ENCODE data around the gene SMIM11.
"Not testable (repeated sequence)": the region's sequence is repeated elsewhere in the genome, so short reads cannot be mapped to it uniquely, and the experiment has no call there.

SMIM11 gene

DNA sequence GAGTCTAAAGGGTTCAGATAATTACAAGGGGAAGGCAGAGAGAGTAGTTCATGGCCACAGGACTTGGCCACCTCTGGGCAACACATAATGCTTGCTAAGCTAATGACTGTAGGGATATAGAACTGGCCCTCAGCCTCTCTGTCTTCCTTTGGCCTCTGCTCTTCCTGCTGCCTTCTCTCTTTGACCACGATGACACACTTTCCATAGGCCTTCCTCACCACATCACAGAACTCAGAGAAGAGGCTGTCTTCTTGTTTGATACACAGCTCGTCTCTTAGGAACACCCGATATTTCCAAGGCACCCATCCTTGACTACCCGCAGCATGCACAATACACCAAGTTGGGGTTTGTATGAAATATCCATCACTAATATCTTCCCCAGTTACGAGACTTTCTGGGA is 25.2 kb downstream of the SMIM11 start:
- not testable (repeated sequence) for H3K9me3 ChIP-seq (ENCODE audit: severe bottlenecking); H3K27me3 ChIP-seq (ENCODE audit: insufficient read depth, low read depth, severe bottlenecking); H3K36me3 ChIP-seq; H3K27ac ChIP-seq; H3K4me3 ChIP-seq (ENCODE audit: low read depth, low read length); DNase-seq

DNA sequence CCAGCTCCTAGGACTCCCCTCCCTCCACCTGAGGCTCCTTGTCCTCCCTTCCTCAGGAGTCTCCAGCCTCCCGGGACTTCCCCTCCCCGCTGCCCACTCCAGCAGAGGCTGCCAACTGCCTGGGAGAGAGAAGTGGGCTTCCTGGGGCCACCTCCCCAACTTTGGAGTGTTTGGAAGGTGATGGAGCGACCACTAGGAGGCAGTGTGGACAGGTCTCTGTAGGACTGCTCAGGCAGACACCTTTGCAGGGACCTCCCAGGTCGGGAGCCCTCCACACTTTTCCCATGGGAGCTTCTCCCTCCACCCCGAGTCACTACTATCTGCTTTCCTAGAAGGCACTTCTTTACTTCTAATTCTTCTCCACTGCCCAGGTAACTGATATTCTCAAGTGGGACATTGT is 29.4 kb downstream of the SMIM11 start:
- H3K27ac ChIP-seq; DNase-seq; H3K9me3 ChIP-seq (ENCODE audit: severe bottlenecking); H3K27me3 ChIP-seq (ENCODE audit: insufficient read depth, low read depth, severe bottlenecking); H3K36me3 ChIP-seq; H3K4me3 ChIP-seq (ENCODE audit: low read depth, low read length): not testable (repeated sequence)

DNA sequence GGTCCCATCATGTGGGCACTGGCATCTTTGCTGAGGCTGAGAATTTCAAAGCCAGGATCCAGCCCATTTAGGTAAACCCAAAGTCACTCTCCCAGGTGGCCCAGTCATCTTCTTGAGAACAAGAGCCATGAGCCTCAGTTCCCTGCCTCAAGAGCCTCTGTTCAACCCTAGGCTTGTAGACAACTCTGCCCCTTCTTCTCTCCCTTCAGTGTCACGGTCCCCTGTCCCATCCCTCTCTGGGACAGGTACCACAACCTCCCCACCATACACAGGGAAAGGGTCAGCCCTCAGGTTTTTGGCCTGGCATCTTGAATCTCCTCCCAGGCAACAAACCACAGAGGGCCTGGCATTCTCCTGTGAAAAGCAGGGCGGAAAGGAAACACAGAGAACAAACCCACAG is 30.4 kb downstream of the SMIM11 start:
- H3K27me3 ChIP-seq (ENCODE audit: insufficient read depth, low read depth, severe bottlenecking); H3K4me3 ChIP-seq (ENCODE audit: low read depth, low read length); DNase-seq; H3K9me3 ChIP-seq (ENCODE audit: severe bottlenecking); H3K36me3 ChIP-seq; H3K27ac ChIP-seq: not testable (repeated sequence)

DNA sequence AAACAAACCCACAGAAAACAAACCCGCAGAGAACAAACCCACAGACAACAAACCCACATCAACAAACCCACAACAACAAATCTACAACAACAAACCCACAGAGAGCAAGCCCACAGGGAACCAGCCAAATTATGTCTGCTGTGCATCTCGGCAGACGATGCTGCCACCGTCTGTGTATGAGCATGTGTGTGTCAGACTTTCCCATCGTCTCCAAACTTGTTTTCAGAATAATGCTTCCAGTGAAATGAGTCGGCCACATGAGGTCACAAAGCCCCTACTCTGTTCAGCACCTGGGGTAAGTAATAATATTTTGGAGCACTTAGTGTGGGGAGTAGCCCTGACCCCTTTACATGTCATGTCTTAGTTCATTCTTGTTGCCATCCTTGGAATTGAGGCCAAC is 30.8 kb downstream of the SMIM11 start:
- H3K27me3 ChIP-seq (ENCODE audit: insufficient read depth, low read depth, severe bottlenecking); H3K36me3 ChIP-seq; DNase-seq; H3K9me3 ChIP-seq (ENCODE audit: severe bottlenecking); H3K4me3 ChIP-seq (ENCODE audit: low read depth, low read length); H3K27ac ChIP-seq: not testable (repeated sequence)

DNA sequence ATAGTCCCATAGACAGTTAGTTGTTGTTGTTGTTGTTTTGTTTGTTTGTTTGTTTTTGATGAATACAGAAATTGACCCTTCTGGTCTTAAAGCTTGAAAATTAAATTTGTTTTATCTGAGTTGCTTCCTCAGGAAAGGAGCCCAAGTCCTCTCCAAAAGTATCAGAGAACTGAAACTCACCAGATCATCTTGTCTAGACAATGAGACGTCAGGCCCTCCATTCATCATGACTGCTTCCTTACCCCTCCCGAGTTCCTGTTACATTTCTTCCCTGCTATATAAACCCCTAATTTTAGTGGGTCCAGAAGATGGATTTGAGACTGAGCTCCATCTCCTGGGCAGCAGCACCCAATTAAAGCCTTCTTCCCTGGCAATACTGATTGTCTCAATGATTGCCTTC is 31.4 kb downstream of the SMIM11 start:
- not testable (repeated sequence) for H3K4me3 ChIP-seq (ENCODE audit: low read depth, low read length); H3K9me3 ChIP-seq (ENCODE audit: severe bottlenecking); H3K36me3 ChIP-seq; H3K27ac ChIP-seq; DNase-seq; H3K27me3 ChIP-seq (ENCODE audit: insufficient read depth, low read depth, severe bottlenecking)

DNA sequence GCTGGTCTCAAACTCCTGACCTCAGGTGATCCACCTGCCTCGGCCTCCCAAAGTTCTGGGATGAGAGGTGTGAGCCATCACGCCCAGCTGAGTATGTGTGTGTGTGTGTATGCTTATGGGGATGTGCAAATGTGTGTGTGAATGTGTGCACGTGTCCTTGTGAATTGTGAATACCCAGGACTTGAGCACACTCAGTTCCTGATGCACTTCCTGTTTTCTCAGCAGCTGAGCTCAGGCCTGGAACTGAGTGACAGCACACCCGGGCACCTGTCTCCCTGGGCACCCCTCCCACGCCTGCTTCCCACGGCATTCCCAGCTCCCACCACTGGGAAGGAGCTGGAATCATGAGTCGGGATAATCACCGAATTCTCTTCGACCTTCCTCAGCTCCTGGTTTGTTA is 32.0 kb downstream of the SMIM11 start:
- H3K4me3 ChIP-seq (ENCODE audit: low read depth, low read length); DNase-seq; H3K9me3 ChIP-seq (ENCODE audit: severe bottlenecking); H3K36me3 ChIP-seq; H3K27ac ChIP-seq; H3K27me3 ChIP-seq (ENCODE audit: insufficient read depth, low read depth, severe bottlenecking): not testable (repeated sequence)

DNA sequence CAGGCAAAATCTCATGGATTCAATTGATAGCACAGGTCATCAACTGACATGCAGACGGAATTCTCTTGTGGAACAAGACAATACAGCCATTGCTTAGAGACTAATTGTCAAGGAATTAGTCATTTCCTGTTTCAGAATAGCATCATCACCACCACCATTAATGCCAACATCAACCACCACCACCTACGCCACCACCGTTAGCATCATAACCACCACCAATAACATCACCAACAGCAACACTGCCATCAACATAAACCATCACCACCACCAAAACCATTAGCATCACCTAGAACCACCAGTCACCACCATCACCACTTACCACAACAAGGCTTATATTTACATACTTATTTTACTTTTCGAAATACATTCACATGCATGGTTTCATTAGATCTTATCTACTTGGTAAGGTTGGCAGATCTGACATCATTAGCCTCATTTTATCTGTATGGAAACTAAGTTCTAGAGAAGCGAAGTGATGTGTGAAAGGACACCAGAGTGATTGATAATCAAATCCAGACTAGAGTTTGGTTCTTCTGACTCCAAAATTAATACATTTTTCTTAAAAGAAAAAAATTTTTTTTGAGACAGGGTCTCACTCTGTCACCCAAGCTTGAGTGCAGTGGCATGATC is 42.3 kb downstream of the SMIM11 start:
- H3K36me3 ChIP-seq: not testable (repeated sequence)

DNA sequence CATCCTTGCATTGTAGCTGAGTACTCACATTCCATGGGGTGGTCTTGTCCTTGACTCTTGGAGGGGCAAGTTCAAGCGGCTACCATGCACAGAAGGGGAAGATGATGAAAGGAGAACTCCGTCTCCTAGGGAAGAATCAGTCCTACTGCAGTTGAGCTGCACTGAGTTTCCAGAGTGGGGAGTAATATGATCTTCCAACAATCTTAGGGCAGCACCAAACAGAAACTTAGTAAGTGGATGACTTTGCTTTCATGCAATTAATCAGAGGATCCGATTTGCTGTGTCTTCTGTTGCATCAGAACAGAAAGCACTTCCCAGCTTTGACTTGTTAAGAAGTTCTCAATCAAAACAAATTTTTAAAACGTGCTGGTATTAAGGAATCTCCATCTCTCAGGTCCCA is 48.5 kb downstream of the SMIM11 start, which contains the start of gene SMIM34:
TSS of gene SMIM34 (minus strand) at position 147 of the 400 bp plus-strand sequence. CDS start at position 35, 112 bp downstream.
- H3K9me3 ChIP-seq (ENCODE audit: severe bottlenecking); H3K27me3 ChIP-seq (ENCODE audit: insufficient read depth, low read depth, severe bottlenecking); H3K4me3 ChIP-seq (ENCODE audit: low read depth, low read length); H3K27ac ChIP-seq; H3K36me3 ChIP-seq; DNase-seq: not testable (repeated sequence)

More for the DNA sequence above, 42.3 kb downstream of the SMIM11 start:
- DNase-seq; H3K27ac ChIP-seq; H3K4me3 ChIP-seq (ENCODE audit: low read depth, low read length); H3K9me3 ChIP-seq (ENCODE audit: severe bottlenecking); H3K27me3 ChIP-seq (ENCODE audit: insufficient read depth, low read depth, severe bottlenecking): not testable (repeated sequence)

DNA sequence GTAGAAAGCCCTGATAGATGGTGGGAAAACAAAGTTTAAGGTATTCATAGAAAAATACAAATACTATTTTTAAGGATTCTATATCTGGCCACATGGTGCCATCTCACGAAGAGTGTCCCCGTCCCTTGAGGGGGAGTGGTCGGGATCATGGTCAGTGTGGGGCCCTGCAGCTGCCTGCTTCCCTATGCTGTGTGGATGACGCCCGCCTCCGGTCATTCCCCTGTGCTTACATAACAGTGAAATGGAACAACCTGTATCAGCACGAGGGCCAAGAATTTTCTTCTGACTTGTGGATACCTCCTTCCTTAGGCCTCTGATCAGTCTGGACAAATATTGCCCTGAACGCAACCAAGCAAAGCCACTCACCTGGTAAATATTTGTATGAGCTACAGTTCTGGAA is 52.0 kb downstream of the SMIM11 start:
- DNase-seq; H3K36me3 ChIP-seq; H3K4me3 ChIP-seq (ENCODE audit: low read depth, low read length); H3K27ac ChIP-seq; H3K27me3 ChIP-seq (ENCODE audit: insufficient read depth, low read depth, severe bottlenecking); H3K9me3 ChIP-seq (ENCODE audit: severe bottlenecking): not testable (repeated sequence)

DNA sequence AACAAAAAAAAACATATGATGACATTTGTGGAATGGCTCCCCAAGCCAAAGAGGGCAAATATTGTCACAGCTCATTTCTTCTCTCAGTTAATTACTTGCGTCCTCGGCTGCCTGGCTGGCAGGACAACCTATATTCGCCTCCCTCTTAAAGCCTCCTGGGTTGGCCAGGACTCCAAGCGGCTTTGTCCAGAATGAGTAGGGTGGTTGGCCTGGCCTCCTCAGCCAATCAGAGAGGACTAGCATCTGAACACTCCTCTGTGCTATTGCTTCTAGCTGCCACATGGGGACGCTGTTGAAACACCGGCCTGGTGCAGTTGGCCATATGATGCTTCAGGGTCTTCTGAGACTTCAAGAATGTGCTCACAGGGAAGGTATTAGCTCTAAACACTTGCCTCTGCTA is 53.1 kb downstream of the SMIM11 start:
- not testable (repeated sequence) for H3K36me3 ChIP-seq; H3K4me3 ChIP-seq (ENCODE audit: low read depth, low read length); DNase-seq; H3K27me3 ChIP-seq (ENCODE audit: insufficient read depth, low read depth, severe bottlenecking); H3K27ac ChIP-seq; H3K9me3 ChIP-seq (ENCODE audit: severe bottlenecking)

DNA sequence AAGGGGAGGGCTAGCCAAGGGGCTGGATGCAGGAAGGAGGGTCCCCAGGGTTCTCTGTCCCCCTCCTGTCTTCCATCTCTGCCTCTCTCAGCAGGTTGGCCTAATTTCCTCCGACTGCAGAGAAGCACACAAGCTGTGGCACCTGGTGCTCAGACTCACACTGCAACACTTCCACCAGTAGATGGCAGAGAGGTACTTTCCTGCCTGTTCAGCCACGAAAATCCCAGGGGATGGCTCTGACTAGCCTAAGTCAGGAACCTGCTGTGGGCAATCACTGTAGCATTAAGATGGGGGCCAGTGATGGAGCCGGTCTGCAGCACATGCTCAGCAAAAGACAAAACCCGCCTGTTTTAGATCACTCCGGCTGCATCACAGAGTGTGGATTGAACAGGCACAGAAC is 54.4 kb downstream of the SMIM11 start:
- H3K9me3 ChIP-seq (ENCODE audit: severe bottlenecking); H3K27ac ChIP-seq; H3K4me3 ChIP-seq (ENCODE audit: low read depth, low read length); H3K27me3 ChIP-seq (ENCODE audit: insufficient read depth, low read depth, severe bottlenecking); H3K36me3 ChIP-seq; DNase-seq: not testable (repeated sequence)
